Cortex of kidney (tissue), 1 donor: Measurements from ENCODE around the gene BCAS3.

ENCODE experiments used
- DNase-seq: peaks from one replicate; lab custom pipeline; 2025; lab: John Stamatoyannopoulos, UW

Gene BCAS3

DNA sequence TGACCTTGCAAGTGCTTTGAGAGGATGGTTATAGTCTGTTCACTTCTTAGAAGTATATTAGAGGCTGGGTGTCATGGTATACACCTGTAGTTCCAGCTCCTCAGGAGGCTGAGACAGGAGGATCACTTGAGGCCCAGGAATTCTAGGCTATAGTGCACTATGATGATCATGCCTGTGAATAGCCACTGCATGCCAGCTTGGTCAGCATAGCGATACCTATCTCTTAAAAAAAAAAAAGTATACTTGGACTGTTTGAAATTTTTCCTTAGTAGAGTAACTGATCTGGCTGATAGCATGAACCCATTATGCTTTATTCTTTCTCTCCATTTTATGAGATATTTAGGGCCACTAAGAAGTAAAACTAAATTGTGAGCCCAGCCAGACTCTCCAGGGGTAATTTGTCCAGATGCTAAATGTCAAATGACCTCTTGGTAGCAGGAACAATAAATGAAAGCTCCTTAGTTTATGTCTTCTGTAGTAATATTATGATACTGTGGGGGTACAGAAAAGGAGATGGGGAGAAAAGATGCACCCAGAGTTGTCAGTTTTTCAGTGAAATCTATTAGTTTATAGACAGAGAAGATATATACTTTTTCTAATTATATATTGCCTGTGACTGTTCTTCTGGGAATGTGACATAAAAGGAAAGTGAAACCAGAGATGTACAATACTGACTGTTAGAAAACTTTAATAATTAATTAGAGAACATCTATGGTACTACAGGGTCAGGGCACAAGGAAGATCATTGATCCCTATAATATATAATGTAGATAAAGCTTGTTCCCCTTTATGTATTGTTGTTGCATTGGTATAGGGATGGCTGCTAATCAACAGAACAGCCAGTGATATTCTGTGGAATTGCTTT is 386.7 kb downstream of the BCAS3 start:
- DNase-seq = no peak

- no peak for DNase-seq
Observed at GRCh38 chr17:61065263-61065773, 387.7 kb downstream of the BCAS3 start.

DNA sequence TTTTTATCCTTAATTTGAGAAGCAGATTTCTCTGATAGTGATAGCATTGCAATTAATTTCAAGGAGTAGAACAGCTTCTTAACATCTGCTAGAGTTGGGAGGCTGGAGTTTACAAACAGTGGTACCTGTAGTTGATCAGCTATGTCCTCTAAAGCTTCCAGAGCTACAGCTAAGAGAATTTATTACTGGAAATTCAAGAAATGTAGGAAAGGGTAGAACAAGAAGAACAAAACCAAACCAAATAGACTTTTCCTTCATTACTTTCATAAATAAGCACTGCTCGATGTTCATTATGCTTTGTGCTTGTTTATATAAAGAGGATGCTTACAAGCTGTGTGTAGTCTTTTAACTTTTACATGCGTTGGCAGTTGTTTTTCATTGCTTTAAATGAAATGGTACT is 388.4 kb downstream of the BCAS3 start:
- no peak for DNase-seq

DNA sequence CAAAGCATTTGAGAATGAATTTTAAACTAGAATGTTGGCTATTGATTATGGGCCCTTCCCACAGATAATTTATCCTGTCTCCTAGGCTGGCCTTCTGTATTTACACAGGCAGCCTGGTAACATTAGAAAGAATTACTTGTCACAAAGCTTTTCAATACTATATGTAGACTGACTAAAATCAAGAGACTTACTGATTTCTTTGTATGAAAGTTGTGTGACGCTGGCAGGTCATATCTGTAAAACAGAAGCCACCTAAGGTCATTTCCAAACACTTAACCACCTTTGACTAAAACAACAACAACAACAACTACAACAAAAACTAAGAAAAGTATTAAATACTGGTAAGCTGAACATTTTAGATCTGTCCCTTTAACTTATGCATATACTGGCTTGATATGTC is 393.0 kb downstream of the BCAS3 start:
- no peak for DNase-seq

GRCh38 chr17:61072648-61073047 is 395.0 kb downstream of the BCAS3 start:
- no peak for DNase-seq

- DNase-seq = no peak
Observed at GRCh38 chr17:61073131-61073530, 395.5 kb downstream of the BCAS3 start.

DNA sequence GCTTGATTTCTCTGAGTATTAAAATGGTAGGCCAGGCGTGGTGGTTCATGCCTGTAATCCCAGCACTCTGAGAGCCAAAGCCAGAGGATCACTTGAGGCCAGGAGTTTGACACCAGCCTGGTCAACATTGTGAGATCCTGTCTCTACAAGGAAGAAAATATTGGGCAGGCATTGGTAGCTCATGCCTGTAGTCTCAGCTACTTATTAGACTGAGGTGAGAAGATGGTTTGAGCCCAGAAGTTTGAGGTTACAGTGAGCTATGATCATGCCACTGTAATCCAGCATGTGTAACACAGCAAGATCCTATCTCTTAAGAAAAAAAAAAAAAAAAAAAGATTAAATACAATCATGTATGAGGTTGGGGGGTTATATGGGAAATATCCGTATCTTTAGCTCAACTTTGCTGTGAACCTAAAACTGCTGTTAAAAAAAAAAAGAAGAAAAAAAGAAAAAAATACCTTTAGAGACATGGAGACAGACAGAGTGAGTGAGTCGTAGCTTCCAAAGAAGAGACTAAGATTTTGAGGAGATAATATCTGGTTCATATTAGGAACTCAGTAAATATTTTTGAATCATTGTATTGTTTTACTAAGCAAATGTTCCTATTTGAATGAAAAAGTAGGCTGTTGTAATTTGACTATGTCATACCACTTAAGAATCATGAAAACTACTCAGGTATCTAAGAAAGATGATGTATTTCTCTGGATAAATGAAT is 396.3 kb downstream of the BCAS3 start:
- no peak for DNase-seq

GRCh38 chr17:61075988-61076387 is 398.3 kb downstream of the BCAS3 start:
- DNase-seq = no peak

DNA sequence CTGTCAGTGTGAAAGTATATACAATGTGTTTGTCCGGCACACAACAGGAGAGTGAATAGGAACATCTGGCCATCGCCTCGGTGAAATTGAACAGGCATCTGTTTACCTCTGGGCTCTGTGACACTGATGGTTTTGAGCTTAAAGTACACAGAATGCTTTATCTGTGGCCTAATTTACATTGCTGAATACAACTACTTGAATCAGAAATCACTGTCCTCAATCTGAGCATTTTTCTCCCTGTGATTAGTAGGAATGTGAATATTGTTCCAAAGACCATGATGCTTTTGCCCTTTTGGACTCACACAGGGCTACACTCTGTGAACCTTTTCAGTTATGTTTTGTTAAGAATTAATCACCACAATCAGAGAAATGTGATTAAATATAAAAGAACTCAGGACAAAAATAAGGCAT is 399.0 kb downstream of the BCAS3 start:
- DNase-seq = no peak

GRCh38 chr17:61081959-61082358 is 404.3 kb downstream of the BCAS3 start:
- no peak for DNase-seq

GRCh38 chr17:61084260-61084659 is 406.6 kb downstream of the BCAS3 start:
- no peak for DNase-seq

DNA sequence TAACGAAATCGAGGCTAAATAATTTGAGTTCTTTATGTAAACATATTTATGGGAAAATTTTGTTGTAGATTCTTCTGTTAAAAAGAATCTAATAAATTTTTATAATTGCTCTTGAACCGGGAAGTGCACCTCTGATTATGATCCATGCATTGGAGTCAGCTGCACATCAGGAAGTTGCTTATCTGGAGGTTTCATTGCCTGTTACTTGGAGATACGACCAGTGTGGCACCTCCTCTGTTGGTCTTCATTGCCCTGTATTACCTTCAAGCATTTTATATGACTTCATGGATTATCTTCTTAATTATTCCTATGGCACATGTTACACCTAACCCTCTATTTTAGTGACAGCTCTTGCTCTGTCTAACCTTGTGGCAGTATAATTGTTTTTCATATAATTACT is 409.4 kb downstream of the BCAS3 start:
- DNase-seq = no peak

GRCh38 chr17:61088556-61088955 is 410.9 kb downstream of the BCAS3 start:
- DNase-seq = no peak

- DNase-seq = no peak
Observed at GRCh38 chr17:61091096-61091495, 413.4 kb downstream of the BCAS3 start.

DNA sequence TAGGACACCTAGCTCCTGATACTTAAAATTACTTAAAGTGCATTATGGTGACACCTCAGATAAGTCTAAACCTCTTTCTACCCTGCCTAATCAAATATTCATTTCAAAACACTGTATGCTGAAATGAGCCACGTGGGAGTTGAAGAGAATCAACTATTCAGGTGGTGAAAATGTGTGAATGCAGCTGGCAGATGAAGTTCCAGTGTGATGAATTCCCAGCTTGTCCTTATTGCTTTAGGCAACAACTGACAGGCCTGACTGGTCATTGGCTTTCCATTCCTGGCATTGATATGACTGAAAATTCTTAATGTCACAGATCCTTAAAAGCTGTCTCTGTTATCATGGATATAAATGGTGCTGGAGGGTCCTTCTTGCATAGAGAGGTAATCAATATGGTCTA is 420.1 kb downstream of the BCAS3 start:
- DNase-seq = no peak

DNA sequence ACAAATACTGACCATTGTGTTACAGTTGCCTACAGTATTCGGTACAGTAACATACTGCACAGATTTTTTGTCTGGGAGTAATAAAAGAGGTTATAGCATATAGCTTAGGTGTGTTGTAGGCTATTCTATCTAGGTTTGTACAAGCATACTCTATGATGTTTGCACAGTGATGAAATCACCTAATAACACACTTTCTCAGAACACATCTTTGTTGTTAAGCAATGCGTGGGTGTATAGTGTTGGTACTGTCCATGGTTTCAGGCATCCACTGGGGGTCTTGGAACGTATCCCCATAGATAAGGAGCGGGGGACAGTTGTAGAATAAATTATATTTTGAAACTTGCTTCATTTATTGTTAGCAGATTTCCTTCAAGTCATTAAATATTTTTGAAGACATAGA is 428.7 kb downstream of the BCAS3 start:
- DNase-seq = no peak

GRCh38 chr17:61116577-61116976 is 438.9 kb downstream of the BCAS3 start:
- DNase-seq = no peak

DNA sequence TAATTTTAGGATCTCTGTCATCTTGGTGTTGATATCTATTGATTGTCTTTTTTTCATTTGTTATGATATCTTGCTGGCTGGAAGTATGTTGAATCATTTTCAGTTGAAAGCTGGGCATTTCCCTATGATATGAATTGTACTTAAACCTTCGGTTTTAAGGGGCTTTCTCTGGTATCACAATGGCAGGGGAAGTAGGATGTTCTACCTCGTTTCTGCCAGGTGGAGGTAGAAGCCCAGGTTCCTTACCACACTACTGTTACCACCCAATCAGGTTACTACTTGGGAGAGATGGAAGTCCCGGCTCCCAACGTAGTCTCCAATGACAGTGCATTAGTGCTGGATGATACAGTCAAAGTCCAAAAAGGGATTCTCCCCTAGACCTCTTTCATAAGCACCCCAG is 440.3 kb downstream of the BCAS3 start:
- DNase-seq = no peak

GRCh38 chr17:61118871-61119270 is 441.2 kb downstream of the BCAS3 start:
- DNase-seq = no peak

GRCh38 chr17:61122326-61122913 is 444.8 kb downstream of the BCAS3 start:
- DNase-seq = no peak

DNA sequence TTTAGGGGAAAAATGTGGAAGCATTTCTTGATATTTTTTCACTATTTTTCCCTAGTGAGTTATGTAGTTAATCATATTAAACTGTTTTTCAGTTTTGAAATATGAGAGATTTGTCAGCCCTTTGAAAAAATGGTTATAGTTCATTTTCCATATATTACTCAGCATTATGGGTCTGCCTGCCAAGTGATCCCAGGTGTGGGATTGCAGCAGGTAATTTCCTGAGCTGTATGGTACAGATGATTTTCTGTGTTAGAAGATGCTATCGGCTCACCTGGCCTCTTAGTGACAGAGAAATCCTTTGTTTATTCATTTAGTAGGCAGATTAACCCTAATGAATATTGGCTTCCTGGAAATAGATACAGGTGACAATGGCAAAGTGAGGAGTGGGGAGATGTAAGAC is 446.9 kb downstream of the BCAS3 start:
- DNase-seq = no peak

GRCh38 chr17:61126473-61127249 is 449.0 kb downstream of the BCAS3 start:
- DNase-seq = no peak
